Activated CD4-positive, CD25-positive, alpha-beta regulatory T cell (primary cell): ENCODE results near the gene NBDY.
A peak's percentile ranks its signal among the peaks of the same experiment; 100 is the strongest.
"Not testable (repeated sequence)": the region's sequence is repeated elsewhere in the genome, so short reads cannot be mapped to it uniquely, and the experiment has no call there.

Experiments used
- DNase-seq, 4 experiments: peaks; one replicate each; lab custom pipeline; 2025; lab: John Stamatoyannopoulos, UW

The NBDY gene, protein sequence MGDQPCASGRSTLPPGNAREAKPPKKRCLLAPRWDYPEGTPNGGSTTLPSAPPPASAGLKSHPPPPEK

DNA sequence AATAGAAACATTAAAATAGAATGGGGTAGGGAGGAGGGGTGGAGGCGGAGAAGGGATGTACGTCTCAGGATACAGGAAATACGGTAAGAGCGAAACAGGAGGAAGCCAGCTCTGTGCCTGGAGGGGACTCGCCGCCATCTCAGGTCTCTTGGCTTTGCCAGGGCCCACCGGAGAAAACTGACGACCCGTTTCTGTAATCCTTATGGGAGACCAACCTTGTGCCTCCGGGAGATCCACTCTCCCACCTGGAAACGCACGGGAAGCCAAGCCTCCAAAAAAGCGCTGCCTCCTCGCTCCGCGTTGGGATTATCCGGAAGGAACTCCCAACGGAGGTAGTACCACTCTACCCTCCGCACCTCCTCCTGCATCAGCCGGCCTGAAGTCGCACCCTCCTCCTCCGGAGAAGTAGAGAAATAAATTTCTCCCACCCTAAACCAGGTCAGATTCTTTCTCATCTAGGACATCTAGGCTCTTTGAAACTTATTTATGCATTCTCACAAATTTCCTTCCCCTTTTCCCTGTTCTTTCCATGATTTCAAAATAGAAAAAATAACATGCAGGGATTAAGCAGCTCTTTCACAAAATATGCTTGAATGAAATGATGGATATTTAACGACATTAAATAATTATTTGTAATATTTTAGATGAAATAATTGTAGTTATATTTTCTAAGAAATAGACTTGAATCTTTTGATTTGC lies at the start of gene NBDY:
Gene NBDY, plus strand, starts transcription at position 92 of the 699 bp plus-strand sequence. Its CDS starts 111 bp downstream, at position 203.
- DNase-seq, result peak in 1 of 4 experiments; percentile 0

DNA sequence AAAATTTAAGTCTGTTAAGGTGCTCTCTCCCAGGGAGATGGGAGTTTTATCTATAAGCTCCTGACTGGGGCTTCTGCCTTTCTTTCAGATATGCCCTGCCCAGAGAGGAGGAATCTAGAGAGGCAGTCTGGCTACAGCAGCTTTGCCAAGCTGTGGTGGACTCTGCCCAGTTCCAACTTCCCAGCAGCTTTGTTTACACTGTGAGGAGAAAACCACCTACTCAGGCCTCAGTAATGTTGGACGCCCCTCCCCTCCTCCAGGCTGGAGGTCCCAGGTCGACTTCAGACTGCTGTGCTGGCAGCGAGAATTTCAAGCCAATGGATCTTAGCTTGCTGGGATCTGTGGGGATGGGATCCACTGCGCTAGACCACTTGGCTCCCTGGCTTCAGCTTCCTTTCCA lies 24.5 kb upstream of the NBDY start:
- not testable (repeated sequence) for DNase-seq

DNA sequence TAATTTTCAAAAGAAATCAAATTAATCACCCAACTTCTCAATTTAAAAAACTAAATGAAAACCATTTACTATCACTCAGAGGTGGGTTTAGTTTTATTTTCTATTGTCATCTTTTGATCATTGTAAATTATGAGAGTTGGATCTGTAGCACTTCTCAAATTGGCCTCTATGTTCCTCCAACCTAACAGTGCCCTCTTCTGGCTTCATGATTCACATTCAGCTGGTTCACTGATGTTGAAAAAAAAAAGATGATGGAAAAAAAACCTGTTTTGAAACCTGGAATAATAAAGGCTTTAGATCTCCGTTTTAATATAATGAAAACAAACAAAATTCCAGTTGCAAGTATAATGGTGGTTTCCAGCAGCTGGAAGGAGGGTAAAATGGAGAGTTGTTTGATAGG lies 2.4 kb upstream of the NBDY start:
- no peak for DNase-seq

DNA sequence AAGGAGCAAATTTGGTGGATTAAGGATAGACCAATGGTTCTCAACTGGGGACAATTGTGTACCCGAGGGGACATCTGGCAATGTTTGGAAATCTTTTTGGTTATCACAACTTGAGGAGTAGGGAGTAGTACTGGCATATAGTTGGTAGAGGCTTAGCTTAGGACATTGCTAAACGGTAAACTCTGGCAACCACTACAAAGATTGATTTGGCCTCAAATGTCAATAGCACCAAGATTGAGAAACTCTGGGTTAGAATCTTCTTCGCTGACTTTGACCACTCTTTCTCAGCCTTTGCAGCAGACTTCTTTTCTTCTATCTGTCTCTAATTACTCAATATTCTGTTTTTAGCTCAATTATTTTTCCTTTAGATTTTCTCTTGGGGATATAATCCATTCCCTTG lies 1.5 kb upstream of the NBDY start:
- no peak for DNase-seq

DNA sequence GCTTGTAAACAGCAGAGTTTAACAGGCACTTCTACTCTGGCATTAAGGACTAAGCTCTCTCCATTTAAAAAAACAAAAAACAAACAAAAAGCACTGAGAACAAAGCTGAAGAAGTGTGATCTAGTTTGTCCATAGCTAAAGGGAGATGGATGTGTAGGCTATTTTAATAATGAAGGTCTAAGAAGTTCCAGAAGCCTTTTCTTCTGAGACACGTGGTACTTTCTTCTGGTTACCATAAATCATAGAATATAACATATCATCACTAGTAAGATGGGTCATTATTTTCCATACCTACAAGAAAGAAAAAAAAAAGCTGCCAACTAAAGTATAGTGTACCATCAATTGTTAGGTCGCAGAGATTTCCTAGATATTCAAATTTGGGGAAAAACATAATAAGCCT lies 722 bp upstream of the NBDY start:
- DNase-seq, result no peak

DNA sequence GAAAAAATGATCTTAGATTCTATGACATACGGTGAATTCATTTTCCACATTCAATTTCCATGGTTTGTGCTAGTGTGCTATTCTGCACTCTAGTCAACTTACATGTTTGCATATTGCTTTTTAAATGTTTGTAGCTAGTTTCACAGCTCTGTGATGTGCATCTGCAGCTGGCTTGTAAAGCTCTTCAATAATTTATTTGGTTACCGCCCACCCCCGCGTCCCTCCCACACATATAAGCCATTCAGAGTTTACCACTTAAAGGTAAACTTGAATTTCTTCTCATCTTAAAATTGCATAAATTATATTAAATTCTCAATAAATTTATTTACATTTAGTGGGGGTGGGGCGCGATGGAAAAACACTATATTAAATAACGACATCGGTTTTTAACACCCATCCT lies 291 bp upstream of the NBDY start:
- peak in 1 of 4 experiments; percentile 1 for DNase-seq

DNA sequence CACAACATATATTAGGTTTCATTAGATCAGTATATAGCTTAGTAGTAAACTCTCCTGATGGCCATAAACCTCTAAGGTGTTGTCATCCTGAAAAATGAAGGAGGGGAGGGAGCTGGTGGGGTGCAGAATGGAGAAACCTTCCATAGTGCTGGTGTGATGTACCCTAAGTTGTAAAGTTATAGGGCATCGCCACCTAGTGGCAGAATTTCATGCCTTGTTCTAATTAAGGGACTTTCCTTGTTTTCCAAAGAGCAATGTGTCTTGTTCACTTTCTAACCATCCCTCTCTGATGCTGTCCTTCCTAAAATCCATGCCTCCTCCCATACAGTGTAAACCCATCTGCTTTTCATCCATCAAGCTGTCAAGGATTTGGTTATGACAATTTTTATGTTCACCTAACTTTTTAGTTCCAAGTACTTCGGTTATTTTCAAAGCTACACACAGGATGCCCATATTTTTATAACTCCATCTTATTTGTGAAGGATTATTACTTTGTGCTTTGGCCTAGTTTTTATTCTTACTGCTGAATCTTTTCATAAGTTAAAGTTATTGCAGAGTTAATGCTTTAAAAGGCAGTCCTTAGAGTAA lies 4.5 kb downstream of the NBDY start:
- peak; percentile 3 to 23 (median 13) for DNase-seq

DNA sequence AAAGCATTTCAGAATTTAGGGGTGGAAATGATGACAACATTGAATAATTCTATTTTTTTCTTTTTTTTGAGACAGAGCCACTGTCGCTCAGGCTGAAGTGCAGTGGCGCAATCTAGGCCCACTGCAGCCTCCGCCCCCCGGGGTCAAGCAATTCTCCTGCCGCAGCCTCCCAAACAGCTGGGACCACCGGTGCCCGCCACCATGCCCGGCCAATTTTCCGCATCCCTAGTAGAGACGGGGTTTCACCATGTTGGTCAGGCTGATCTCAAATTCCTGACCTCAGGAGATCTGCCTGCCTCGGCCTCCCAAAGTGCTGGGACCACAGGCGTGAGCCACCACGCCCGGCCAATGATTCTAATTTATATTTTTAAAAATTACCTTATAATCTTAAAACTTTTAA lies 7.2 kb downstream of the NBDY start:
- DNase-seq, result no peak

DNA sequence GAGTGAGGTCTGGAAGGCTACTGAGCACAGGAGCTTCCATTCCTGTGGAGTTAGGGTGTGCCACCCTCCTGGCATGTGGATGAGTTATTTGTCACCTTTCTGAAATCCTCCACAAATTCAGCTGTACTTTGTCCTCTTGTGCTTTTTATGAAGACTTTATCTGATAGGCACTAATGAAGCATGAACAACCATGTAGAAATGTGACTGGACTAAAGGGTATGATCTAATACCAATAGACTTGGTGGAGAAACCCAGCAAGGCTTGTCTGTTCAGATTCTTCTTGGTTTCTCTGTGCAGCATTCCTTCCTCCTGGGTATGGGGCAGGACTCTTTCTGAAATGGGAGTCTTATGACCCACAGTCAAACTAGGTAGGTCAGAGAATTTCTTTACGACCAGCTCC lies 9.6 kb downstream of the NBDY start:
- DNase-seq, result no peak

DNA sequence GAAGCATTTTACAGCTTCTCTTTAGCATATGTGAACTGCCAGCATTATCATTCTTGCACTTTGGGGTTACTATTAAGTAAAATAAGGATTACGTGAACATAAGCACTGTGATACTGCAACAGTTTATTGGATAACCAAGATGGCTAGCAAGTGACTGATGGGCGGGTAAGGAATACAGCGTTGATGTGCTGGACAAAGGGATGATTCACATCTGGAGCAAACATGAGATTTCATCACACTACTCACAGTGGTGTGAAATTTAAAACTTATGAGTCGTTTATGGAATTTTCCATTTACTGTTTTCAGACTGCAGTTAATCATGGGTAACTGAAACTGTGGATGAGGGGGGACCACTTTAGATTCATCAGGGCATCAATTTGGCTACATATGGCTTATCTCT lies 16.0 kb downstream of the NBDY start:
- DNase-seq, result no peak

DNA sequence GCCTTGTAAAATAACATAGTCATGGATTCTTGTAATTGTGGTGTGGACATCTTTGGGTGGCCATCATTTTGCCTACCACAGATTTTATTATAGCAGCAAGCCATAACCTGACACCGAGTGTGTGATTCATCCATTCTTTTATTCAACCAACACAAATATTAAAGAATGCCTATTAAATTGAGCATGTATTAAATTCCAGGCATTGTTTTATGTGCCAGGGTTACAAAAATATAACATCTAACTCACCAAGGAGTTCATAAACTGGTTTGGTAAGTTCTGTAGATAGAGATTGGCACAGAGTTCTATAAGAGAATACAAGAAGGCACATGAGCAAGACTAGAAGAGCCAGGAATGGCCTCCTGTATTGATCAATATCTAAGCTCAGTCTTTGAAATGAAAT lies 18.0 kb downstream of the NBDY start:
- no peak for DNase-seq

DNA sequence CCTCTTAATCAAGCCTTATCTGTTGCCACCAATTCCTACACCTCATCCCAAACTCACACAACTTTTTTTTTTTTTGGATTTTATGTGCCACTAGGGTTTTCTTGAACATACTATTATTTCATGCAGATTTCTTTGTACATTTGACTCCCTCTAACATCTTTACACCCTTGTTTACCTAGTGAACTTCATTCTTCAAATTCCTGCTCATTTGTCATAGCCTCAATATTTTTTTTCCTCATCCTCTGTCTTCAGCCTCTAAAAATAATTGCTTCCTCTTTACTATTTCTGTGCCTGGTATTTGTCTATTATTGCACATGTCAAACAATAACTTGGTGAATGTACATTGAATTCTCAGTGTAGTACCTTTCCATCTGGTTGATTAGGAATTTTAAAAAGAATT lies 22.0 kb downstream of the NBDY start:
- DNase-seq, result no peak

DNA sequence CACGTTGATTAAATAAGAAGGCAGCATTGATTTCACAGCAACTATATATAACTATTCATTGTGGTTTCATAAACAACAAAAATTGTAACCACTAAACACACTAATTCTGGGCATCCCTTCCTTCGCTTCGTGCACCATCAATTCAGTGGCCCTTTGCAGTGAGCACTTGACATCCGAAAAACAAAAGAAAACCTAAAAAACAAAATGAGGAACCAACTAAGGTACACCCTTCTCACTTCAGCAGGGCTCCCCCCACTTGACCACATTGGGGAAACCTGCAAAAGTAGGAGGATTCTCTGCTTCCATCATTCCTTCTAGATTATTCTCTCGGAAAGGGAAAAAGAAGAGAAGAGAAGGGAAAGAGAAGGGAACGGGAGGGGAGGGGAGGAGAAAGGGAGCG lies 28.3 kb downstream of the NBDY start:
- DNase-seq, result no peak

DNA sequence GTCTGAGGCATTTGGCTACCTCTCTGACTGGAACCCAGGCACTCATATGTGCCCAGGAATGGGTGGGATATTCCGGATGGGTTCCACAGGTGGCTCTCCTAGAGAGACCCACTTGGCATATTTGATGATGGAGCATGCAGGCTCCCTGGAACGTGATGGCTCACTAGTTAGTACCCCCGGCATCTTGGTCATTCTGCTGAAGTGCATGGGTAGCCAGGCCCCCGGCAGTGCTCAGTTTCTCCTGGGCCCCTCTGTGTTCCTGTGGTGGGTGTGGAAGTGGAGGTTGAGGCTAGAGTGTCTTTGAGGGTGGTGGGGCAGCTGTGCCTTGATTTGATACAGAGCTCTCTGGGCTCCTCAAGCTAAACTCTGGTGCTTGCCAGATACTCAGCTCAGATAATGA lies 29.4 kb downstream of the NBDY start:
- no peak for DNase-seq

DNA sequence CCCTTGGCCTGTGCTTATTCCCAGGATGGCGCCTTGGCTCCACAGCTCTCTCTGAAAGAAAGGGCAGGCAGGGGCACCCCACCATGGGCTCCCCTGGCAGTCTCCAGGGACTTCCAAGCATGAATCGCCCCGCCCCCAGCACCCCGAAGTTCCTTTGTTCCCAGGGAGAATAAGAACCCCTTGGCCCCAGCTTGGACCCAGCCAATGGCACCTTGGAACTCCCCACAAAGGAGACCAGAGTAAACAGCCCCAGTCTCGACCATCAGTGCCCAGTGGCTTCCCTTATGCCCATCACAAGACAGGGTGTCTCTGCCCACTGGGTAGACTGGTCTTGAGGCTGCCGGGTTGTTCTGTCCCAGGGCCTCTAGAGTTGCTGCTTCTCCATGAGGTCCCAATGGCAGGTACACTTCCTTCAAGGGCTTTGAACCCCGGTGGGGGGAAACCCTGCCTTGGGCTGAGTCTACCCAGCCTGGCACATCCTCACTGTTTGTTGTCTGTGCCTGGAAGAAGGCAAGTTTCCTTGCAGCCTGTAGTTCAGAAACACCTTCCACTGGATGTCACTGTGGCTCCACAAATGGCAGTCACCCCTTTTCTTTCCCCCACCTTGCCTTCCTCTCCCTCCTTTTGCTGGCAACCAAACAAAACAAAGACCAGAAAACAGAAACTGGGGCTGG lies 30.8 kb downstream of the NBDY start:
- no peak for DNase-seq

DNA sequence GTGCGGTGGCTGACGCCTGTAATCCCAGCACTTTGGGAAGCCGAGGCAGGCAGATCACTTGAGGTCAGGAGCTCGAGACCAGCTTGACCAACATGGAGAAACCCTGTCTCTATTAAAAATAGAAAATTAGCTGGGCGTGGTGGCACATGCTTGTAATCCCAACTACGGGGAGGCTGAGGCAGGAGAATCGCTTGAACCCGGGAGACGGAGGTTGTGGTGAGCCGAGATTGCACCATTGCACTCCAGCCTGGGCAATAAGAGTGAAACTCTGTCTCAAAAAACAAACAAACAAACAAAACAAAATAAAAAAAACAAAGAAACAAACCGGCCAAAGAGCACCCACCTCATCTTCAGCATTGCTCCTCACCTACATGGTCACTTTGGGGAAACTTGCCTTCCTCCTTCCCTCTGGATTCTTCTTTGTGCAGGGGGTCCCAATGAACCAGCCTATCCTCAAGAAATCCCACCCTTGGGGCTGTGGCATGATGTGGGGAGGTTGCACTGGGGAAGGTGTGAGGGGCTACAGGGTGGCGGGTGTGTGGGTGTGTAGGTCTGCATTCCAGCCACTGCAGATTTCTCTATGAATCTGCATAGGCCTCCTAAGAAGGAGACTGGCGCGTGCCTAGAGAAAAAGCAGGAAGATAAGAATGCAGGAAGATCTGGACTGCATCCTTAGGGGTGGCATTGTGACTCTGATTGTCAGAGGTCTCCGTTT lies 31.5 kb downstream of the NBDY start:
- DNase-seq, result not testable (repeated sequence)

DNA sequence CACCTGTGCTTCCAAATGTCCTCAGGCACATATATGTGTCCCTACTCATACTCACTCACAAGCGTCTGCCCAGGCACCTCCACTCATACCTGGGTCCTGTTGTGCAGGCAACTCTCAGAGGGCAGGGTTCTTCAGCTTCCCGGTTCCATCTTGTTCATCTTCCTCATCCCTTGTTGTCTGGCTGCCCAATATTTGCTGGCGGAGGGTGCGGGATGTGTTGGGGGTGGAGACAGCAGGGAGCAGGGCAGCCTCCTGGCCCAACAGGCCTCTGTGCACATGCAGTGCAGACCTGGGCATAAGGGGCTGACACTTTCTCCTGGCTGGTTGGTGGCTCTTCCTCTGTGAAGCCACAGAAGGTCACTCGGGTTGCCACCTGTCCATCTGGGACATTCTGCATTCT lies 32.1 kb downstream of the NBDY start:
- no peak for DNase-seq

DNA sequence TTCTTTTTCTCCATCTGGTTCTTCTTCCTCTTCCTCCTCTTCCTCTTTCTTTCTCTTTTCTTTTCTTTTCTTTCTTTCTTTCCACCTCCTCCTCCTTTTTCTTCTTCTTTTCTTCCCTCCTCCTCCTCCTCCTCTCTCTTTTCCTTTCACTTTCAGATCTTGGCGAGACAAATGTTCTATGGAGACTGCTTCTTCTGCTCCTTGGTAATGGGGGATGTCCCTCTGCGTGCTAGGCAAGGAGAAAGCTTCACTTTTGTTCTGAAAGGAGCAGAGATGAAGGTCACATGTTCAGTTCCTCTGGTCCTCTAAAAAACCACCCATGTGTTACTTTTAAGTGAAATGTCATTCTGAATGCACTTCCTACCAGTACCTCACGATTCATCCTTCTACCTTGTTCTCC lies 33.2 kb downstream of the NBDY start:
- no peak for DNase-seq

DNA sequence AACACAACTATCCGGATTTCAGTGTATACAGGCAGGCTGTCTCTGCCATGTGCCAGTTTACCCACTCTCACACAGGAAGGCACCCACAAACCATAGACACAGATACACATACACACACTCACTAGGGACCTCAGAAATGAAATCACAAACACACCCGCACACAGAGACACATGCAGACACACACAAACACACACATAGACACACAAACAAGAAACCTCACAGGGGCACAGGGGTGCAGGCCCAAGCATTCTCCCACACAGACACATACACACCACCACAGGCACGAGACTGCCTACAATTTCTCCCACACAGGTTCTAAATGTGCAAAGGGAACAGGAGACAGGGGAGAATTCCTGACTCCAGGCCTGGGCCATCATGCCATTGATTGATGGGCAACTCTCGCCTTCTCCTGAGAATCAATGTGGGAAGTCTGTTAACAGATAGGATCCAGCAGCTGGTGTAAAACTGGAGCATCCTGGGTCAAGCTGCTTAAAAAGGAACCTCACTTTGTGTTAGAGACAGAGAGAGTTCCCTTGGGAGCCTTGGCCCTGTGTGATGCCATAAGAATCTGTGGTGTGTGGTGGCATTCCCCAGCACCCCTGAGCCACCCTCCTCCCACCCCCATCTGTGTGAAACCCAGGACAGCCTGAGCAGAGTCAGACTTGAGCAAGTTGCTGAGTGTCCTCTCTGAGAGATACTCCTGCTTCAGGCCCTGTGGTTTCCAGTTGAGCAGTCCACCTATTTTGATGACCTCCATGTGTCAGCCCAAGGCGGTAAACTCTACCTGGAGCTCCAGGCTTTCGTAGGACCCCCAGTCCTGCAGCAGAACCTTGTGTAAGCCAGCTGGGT lies 33.9 kb downstream of the NBDY start:
- DNase-seq, result no peak

DNA sequence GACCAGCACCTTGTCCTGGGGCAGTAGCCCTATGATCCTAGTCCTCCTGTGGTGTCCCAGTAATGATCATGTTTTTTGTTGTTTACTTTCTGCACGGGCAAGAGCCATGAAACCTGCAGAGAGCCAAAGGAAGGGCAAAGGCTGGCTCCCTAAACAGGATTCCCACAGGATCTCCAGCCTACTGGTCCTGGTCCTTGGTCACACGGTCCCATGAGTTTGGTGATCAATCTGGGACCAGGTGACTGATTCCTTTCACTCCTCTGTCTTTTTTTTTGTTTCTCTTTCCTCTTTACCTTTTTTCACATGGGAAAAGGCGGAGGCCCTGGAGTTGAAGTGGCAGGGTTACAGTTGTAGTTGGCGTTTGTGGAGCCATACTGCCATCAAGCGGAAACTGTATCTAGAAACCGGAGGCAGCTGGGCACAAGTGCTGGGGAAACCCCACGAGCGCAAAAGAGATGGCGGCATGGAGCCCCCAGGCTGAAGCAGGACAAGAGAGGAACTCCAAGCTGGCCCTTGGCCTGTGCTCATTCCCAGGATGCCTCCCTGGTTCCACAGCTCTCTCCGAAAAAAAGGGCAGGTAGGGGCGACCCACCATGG lies 34.6 kb downstream of the NBDY start:
- DNase-seq, result no peak
